RPMI8226 (cell line): Measurements from ENCODE around the gene SLCO4A1.

Source experiments
- DNase-seq: peaks from one replicate; pipeline ENCODE4 v3.0.0-alpha.2; 2015

SLCO4A1 gene

GRCh38 chr20:62607366-62608217 lies 34.7 kb upstream of the SLCO4A1 start:
- no peak for DNase-seq

- DNase-seq: no peak
Observed at GRCh38 chr20:62608218-62608565, 34.1 kb upstream of the SLCO4A1 start.

GRCh38 chr20:62609279-62609720 lies 33.0 kb upstream of the SLCO4A1 start:
- DNase-seq: no peak

- no peak for DNase-seq
Observed at GRCh38 chr20:62609811-62610757, 32.2 kb upstream of the SLCO4A1 start.

GRCh38 chr20:62611012-62611411 lies 31.3 kb upstream of the SLCO4A1 start:
- DNase-seq: no peak

- DNase-seq: no peak
Observed at GRCh38 chr20:62611819-62612218, 30.5 kb upstream of the SLCO4A1 start.

- no peak for DNase-seq
Observed at GRCh38 chr20:62614085-62614960, 28.0 kb upstream of the SLCO4A1 start.

GRCh38 chr20:62614961-62615680 lies 27.2 kb upstream of the SLCO4A1 start:
- DNase-seq: no peak

- DNase-seq: no peak
Observed at GRCh38 chr20:62615750-62616251, 26.5 kb upstream of the SLCO4A1 start.

- DNase-seq: peak; percentile 78
Observed at GRCh38 chr20:62616728-62617621, 25.3 kb upstream of the SLCO4A1 start.

- peak; percentile 21 for DNase-seq
Observed at GRCh38 chr20:62617711-62618483, 24.4 kb upstream of the SLCO4A1 start.

GRCh38 chr20:62618611-62619529 lies 23.4 kb upstream of the SLCO4A1 start:
- DNase-seq: peak; percentile 33

- DNase-seq: no peak
Observed at GRCh38 chr20:62620625-62621024, 21.7 kb upstream of the SLCO4A1 start.

- no peak for DNase-seq
Observed at GRCh38 chr20:62621251-62622110, 20.8 kb upstream of the SLCO4A1 start.

- DNase-seq: no peak
Observed at GRCh38 chr20:62622178-62622876, 20.0 kb upstream of the SLCO4A1 start.

- DNase-seq: no peak
Observed at GRCh38 chr20:62622877-62623487, 19.3 kb upstream of the SLCO4A1 start.
